B cell (primary cell): ENCODE data around the gene PPP1R18. TPM values are rescaled to one million over a fixed set of nuclear protein-coding genes. Genes with fewer than 3 reads are reported as not detected.

Source experiments
- ATAC-seq: fragments of 200-7000 bp; cut with Tn5 transposase; one replicate; pipeline ENCODE4 v1.10.0; 2021; ENCODE audit warnings: low read depth, mild to moderate bottlenecking, moderate number of reproducible peaks, moderate library complexity
- CTCF ChIA-PET: fragments of 350-600 bp; sonication (Branson Sonifier 250); formaldehyde crosslinking; loops from one replicate; lab custom pipeline; 2021; ENCODE audit warnings: antibody characterized with exemption, inconsistent platforms; lab: Charles Lee
- POLR2A ChIA-PET: fragments of 350-600 bp; sonication (Branson Sonifier 250); formaldehyde crosslinking; loops from one replicate; lab custom pipeline; 2021; ENCODE audit warnings: antibody characterized with exemption; lab: Charles Lee
- DNase-seq: peaks from one replicate; pipeline ENCODE4 v3.0.0; 2013
- H2AFZ ChIP-seq: 2 replicates; pipeline ENCODE4 v1.6.1; 2012; ENCODE audit warnings: mild to moderate bottlenecking, low read depth, low read length; ENCODE audit not compliant: insufficient read depth, poor library complexity, severe bottlenecking
- H3K27ac ChIP-seq, 2 donors: 1 replicate in 1 of 2; 2 replicates in 1 of 2; pipeline ENCODE4 v1.5.1; 2012 to 2013; ENCODE audit warnings: low read length in 2 of 2, mild to moderate bottlenecking in 2 of 2, moderate library complexity in 1 of 2
- H3K27me3 ChIP-seq, 4 experiments: fragments of 200-600 bp in 1 of 4; sonication (generic) in 1 of 4; replicated peaks in 1 of 4; 1 replicate in 2 of 4; 2 replicates in 2 of 4; pipeline versions ENCODE4 v1.6.1 to v1.7.0; 2013 to 2016; ENCODE audit warnings: low read length in 3 of 4, mild to moderate bottlenecking in 2 of 4, mixed read lengths in 1 of 4, moderate library complexity in 1 of 4; ENCODE audit not compliant: insufficient read depth in 4 of 4, control insufficient read depth in 3 of 4; ENCODE audit errors: control extremely low read depth in 1 of 4
- H3K36me3 ChIP-seq, 2 experiments: replicated peaks in 1 of 2; 1 replicate in 1 of 2; 2 replicates in 1 of 2; pipeline versions ENCODE4 v1.6.1 to v1.7.1; 2013; ENCODE audit warnings: low read length in 1 of 2; ENCODE audit not compliant: insufficient read depth in 2 of 2, control insufficient read depth in 1 of 2; ENCODE audit errors: control extremely low read depth in 1 of 2, extremely low read depth in 1 of 2
- H3K4me1 ChIP-seq, 2 donors: fragments of 200-600 bp in 1 of 2; sonication (generic) in 1 of 2; 1 replicate in 1 of 2; 2 replicates in 1 of 2; pipeline versions ENCODE4 v1.5.1 to v1.6.1; 2013 to 2017; ENCODE audit warnings: low read length in 2 of 2; ENCODE audit not compliant: control insufficient read depth in 2 of 2, insufficient read depth in 2 of 2
- H3K4me2 ChIP-seq: replicated peaks from 2 replicates; pipeline ENCODE3; 2012; ENCODE audit warnings: mild to moderate bottlenecking, low read depth, low read length; ENCODE audit not compliant: poor library complexity, severe bottlenecking
- H3K4me3 ChIP-seq, 5 experiments: fragments of 200-600 bp in 1 of 5; sonication (generic) in 1 of 5; 1 replicate in 3 of 5; 2 replicates in 2 of 5; pipeline versions ENCODE4 v1.5.1 to v1.7.0; 2011 to 2016; ENCODE audit warnings: low read length in 4 of 5, mild to moderate bottlenecking in 4 of 5, low read depth in 2 of 5, control low read depth in 1 of 5, moderate library complexity in 1 of 5; ENCODE audit not compliant: insufficient read depth in 1 of 5; ENCODE audit errors: control extremely low read depth in 1 of 5, extremely low read depth in 1 of 5
- H3K79me2 ChIP-seq: fragments of 200-600 bp; sonication (generic); one replicate; pipeline ENCODE4 v1.6.0; 2016; ENCODE audit warnings: low read length; ENCODE audit not compliant: control insufficient read depth, insufficient read depth
- H3K9ac ChIP-seq: fragments of 200-600 bp; sonication (generic); 2 replicates; pipeline ENCODE4 v1.6.1; 2017; ENCODE audit warnings: mild to moderate bottlenecking, low read length, moderate library complexity
- H3K9me3 ChIP-seq, 3 donors: one replicate each; pipeline versions ENCODE4 v1.6.1 to v1.7.1; 2013; ENCODE audit warnings: low read length in 2 of 3; ENCODE audit not compliant: control insufficient read depth in 2 of 3, insufficient read depth in 1 of 3; ENCODE audit errors: control extremely low read depth in 1 of 3
- H4K20me1 ChIP-seq: 2 replicates; pipeline ENCODE4 v1.6.0; 2012; ENCODE audit warnings: mild to moderate bottlenecking, low read length; ENCODE audit not compliant: insufficient read depth, control insufficient read depth, poor library complexity, severe bottlenecking
- H3K27ac Mint-ChIP-seq: one replicate; pipeline ENCODE4 v1.8.0; 2021; ENCODE audit warnings: mixed read lengths
- H3K27me3 Mint-ChIP-seq: one replicate; pipeline ENCODE4 v1.8.0; 2021; ENCODE audit warnings: mixed read lengths
- H3K4me1 Mint-ChIP-seq: one replicate; pipeline ENCODE4 v1.8.0; 2021; ENCODE audit warnings: mixed read lengths
- H3K4me3 Mint-ChIP-seq: one replicate; pipeline ENCODE4 v1.8.0; 2021; ENCODE audit warnings: mixed read lengths
- H3K9me3 Mint-ChIP-seq: one replicate; pipeline ENCODE4 v1.8.0; 2022; ENCODE audit warnings: mixed read lengths; ENCODE audit not compliant: insufficient read depth
- CTCF ChIP-seq: fragments of 200-600 bp; IDR thresholded peaks from one replicate; pipeline ENCODE4 v1.8.0; 2022; ENCODE audit warnings: antibody characterized with exemption, mild to moderate bottlenecking
- EZH2 ChIP-seq: IDR thresholded peaks from 2 replicates; pipeline ENCODE4 v1.6.1; 2012; ENCODE audit warnings: borderline replicate concordance, low read depth, mild to moderate bottlenecking, moderate library complexity, low read length; ENCODE audit not compliant: insufficient read depth, poor library complexity, severe bottlenecking
- WGBS: methylation state at CpG from one replicate; pipeline ENCODE4 v1.1.5; 2013; ENCODE audit warnings: missing lambda C conversion rate; ENCODE audit not compliant: insufficient coverage; 5-methylcytosine and 5-hydroxymethylcytosine counted together
- intact Hi-C: fragments of 100-400 bp; cut with micrococcal nuclease; formaldehyde crosslinking; loops from one replicate; pipeline ENCODE4 v1.10.0; 2022
- polyA plus RNA-seq: library from polyadenylated mRNA; depleted of rRNA; stranded (reverse); fragments of >200 nt; gene quantifications from 2 replicates; pipeline ENCODE4 v1.2.3, GENCODE V29; 2012
- total RNA-seq, 2 donors: library from RNA; stranded (reverse); fragments of 120-200 nt in 1 of 2; gene quantifications; 1 replicate in 1 of 2; 2 replicates in 1 of 2; pipeline versions ENCODE4 v1.2.3 to v1.2.4, GENCODE V29; 2013 to 2022

PPP1R18 gene
- total and polyA plus RNA-seq, 2 donors (not counting 1 experiment from before 2014, with no cell fraction given), result 113 to 125 TPM

GRCh38 chr6:30709101-30709868, 22.8 kb upstream of the PPP1R18 start:
- intact Hi-C loops, result no loop called here
- Histone ChIP-seq H4K20me1 (no peaks in the 10 kb centered on the region), H3K79me2 (peaks cover 5% of the 10 kb centered on the region), H2AFZ (no peak overlapping the region), H3K9me3 (no peaks in the 10 kb centered on the region), H3K4me1 (no peaks in the 10 kb centered on the region), H3K4me2 (no peak overlapping the region), H3K9ac (no peak overlapping the region), H3K4me3 (no peak overlapping the region), H3K36me3 (peaks cover 5 to 68% of the 10 kb centered on the region in 2 experiments), H3K27me3 (no peaks in the 10 kb centered on the region), H3K27ac (no peak overlapping the region)
- WGBS, result no CpG with 5 or more reads among the region's 2 CpGs
- ATAC-seq (no peak), DNase-seq (no peak)
- Mint-ChIP-seq H3K4me3 (no peak overlapping the region), H3K27me3 (no peaks in the 10 kb centered on the region), H3K27ac (no peak overlapping the region), H3K4me1 (peaks cover 6% of the 10 kb centered on the region), H3K9me3 (no peaks in the 10 kb centered on the region)
- POLR2A ChIA-PET, result interaction anchor here (0.7 kb wide), 1 partner anchor 175 kb away, joined by 3 read pairs; the partner anchor contains the start of gene DDR1
- no peak for TF ChIP-seq CTCF
- TF ChIP-seq EZH2, result no peak
- CTCF ChIA-PET, result interaction anchor here (0.8 to 2.7 kb wide), 3 partner anchors 13 to 30 kb away, joined by 5 to 10 read pairs (median 5); no protein-coding TSS in a partner anchor

- TF ChIP-seq CTCF (no peak), EZH2 (no peak)
- intact Hi-C loops, result no loop called here
- CTCF ChIA-PET, result interaction anchor here (1.4 kb wide), 1 partner anchor 28 kb away, joined by 5 read pairs; no protein-coding TSS in a partner anchor
- POLR2A ChIA-PET, result interaction anchor here (0.8 to 1.2 kb wide), 2 partner anchors 10 to 13 kb away, joined by 3 to 8 read pairs; partner anchors contain the start of gene MDC1
- Mint-ChIP-seq H3K4me1 (peaks cover 3% of the 10 kb centered on the region), H3K9me3 (no peaks in the 10 kb centered on the region), H3K27ac (no peak overlapping the region), H3K27me3 (no peaks in the 10 kb centered on the region), H3K4me3 (no peak overlapping the region)
- Histone ChIP-seq H3K4me1 (no peaks in the 10 kb centered on the region), H3K27ac (no peak overlapping the region), H3K9me3 (no peaks in the 10 kb centered on the region), H3K9ac (no peak overlapping the region), H2AFZ (no peak overlapping the region), H3K4me2 (no peak overlapping the region), H4K20me1 (no peaks in the 10 kb centered on the region), H3K79me2 (peaks cover 5% of the 10 kb centered on the region), H3K4me3 (no peak overlapping the region), H3K27me3 (no peaks in the 10 kb centered on the region), H3K36me3 (peaks cover 5 to 62% of the 10 kb centered on the region in 2 experiments)
- 92% methylated on average over 6 of the region's 6 CpGs for WGBS
- no peak for DNase-seq
- no peak for ATAC-seq
Measured at GRCh38 chr6:30707281-30707850, 20.9 kb upstream of the PPP1R18 start.
